GM12873 (cell line): ENCODE data around the gene LMF1.

ENCODE experiments used
- TF ChIP-seq, protein P1 (sequence below): IDR thresholded peaks from 2 replicates; pipeline ENCODE4 v1.5.1; 2012; ENCODE audit warnings: low read depth, mild to moderate bottlenecking, moderate library complexity, low read length, control low read depth; ENCODE audit not compliant: insufficient read depth; ENCODE audit errors: missing control alignments

Gene LMF1

DNA sequence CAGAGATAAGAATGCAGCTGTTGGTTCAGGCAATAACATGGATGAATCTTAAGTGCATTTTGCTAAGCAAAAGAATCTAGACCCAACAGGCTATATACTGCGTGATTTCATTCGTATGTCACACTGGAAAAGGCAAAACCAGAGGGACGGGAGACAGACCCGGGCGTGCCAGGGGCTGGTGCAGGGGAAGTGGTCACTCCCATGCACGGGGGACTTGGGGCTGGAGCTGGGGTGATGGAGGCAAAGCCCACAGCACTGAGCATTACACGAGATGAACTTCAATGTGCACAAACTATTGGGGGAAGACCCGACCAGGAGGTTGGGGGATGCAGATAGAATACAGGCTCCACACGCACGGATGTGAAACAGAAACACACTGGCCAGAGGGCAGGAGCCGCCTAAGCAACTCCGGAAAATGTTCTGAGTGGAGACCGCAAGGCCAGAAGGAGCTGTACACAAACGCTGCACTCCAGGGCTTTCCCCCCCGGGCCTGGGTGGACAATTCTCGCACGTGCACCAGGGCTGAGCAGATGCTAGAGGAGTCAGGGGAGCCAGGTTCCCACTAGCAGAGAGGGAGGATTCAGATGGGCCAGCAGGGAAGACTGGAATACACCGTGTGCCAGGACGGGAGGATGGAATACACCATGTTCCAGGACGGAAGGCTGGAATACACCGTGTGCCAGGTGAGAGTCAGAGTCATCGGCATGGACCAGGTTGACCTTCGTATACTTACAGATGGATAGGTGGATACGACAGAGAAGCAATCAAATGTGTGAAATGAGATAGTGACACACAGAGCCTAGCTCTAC, 11.3 kb downstream of the LMF1 start:
- TF ChIP-seq, protein P1, sequence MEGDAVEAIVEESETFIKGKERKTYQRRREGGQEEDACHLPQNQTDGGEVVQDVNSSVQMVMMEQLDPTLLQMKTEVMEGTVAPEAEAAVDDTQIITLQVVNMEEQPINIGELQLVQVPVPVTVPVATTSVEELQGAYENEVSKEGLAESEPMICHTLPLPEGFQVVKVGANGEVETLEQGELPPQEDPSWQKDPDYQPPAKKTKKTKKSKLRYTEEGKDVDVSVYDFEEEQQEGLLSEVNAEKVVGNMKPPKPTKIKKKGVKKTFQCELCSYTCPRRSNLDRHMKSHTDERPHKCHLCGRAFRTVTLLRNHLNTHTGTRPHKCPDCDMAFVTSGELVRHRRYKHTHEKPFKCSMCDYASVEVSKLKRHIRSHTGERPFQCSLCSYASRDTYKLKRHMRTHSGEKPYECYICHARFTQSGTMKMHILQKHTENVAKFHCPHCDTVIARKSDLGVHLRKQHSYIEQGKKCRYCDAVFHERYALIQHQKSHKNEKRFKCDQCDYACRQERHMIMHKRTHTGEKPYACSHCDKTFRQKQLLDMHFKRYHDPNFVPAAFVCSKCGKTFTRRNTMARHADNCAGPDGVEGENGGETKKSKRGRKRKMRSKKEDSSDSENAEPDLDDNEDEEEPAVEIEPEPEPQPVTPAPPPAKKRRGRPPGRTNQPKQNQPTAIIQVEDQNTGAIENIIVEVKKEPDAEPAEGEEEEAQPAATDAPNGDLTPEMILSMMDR: no peak

DNA sequence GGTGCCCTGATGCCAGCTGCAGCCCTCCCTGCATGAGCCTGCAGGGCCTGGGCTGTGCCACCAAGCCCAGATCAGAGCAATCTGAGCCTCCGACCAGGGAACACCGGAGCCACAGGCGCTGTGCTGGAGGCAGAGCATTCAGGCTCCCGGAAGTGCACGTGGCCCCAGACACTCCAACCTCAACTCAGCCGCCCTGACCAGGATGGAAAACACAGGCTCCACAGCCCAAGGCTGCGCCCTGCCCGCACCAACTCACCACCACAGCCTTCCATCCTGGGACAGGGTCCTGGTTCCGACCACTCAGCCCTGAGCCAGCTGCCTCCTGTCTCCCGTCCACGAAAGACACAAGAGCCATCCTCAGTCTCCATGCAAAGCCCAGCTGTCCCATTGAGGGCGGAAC, 18.5 kb downstream of the LMF1 start:
- TF ChIP-seq, protein P1: no peak

DNA sequence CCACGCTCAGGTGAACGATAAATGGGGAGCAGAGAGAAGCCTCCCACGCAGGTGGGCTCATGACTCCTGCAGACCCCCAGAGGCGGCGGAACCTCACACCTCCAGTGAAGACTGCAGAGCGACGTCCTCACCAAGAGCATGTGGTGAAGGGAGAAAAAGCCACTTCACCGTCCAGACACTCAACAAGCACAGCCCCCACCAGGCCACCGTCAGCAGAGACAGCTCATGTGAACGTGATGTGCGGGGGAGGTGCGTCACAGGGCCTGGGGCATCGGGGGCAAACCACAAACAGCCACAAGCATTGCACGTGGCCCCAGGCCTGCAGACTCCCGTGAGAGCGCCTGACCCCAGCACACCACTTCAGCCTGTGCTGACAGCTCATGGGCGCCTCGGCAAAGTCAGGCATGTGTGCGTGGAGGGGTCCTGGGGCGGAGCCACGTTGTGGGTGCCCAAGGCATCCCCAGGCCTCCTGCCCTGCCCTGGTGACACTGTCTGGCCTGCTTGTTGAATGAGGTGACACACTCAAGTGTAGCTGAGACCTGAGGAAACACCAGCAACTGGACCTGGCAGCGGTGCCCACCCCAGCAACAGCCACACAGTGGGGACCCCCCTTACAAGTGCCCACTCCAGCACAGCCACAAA, 19.0 kb downstream of the LMF1 start:
- TF ChIP-seq, protein P1: no peak

DNA sequence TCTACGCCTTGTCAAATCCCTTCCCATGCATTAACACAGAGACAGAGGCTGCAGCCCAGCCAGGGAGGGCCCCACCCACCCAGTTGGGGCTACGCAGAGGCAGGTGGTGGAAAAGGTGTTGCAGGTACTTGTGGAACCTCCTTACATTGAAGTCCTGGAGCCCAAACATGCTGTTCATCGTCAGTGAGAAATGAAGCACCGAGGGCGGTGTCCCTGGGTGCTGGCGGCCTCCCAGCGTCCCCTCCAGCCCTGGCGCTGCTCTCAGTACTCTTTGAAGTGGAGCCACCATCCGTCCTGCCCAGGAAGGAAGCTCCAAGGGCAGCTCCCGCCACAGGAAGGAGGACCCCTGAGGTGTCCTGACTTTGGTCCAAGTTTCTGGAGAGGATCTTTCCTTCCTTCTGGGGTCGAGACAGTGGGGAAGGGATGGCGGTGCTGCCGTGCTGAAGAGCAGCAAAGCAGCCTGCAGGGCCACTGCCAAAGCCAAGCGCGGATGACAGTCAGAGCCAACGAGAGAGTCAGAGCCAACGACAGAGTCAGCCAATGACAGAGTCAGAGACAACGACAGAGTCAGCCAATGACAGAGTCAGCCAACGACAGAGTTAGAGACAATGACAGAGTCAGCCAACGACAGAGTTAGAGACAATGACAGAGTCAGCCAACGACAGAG, 23.4 kb downstream of the LMF1 start:
- TF ChIP-seq, protein P1: no peak

DNA sequence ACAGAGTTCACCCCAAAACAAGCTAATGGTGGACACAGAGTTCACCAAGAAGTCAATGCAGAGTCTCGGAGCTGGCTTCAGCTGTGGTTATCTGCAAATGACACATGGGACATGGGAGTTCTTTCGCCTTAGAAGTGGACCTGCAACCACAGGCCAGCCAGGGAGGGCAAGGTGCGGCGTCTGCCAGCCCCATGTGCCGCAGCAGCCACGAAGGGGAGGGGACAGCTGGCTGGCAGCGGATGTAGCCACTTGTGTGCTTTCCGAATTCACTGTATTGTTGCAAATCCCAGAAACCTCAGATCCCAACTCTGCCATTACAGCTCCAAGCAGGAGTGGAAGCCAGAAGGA, 24.8 kb downstream of the LMF1 start:
- TF ChIP-seq, protein P1: no peak

DNA sequence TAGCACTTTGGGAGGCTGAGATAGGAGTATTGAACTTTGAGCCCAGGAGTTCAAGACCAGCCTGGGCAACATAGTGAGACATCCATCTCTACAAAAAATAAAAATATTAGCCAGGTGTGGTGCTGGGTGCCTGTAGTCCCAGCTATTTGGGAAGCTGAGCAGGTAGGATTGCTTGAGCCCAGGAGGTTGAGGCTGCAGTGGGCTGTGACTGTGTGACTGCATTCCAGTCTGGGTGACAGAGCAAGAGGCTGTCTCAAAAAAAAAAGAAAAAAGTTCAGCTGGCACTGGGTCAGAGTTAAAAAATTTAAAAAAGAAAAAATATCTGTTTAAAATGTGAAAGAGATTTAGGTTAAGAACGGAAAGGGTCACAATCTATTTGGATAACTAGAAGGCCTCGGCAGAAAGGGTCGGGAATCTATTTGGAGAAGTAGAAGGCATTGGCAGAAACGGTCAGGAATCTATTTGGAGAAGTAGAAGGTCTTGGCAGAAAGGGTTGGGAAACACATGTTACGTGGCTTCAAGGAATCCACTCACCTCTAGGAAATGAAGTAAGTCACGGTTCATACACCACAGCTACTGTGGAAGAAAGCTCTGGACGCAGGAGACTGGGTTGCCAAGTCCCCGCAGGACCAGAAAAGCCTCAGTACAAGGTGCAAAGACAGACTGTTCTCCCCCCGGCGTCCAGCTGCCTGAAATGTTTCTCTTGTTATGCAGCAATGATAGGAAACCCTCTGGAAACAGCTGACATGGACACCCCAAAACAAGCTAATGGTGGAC, 25.3 kb downstream of the LMF1 start:
- TF ChIP-seq, protein P1: no peak
